ENCODE results near the gene GALNTL6.
A peak's percentile ranks its signal among the peaks of the same experiment; 100 is the strongest.

GALNTL6 gene

DNA sequence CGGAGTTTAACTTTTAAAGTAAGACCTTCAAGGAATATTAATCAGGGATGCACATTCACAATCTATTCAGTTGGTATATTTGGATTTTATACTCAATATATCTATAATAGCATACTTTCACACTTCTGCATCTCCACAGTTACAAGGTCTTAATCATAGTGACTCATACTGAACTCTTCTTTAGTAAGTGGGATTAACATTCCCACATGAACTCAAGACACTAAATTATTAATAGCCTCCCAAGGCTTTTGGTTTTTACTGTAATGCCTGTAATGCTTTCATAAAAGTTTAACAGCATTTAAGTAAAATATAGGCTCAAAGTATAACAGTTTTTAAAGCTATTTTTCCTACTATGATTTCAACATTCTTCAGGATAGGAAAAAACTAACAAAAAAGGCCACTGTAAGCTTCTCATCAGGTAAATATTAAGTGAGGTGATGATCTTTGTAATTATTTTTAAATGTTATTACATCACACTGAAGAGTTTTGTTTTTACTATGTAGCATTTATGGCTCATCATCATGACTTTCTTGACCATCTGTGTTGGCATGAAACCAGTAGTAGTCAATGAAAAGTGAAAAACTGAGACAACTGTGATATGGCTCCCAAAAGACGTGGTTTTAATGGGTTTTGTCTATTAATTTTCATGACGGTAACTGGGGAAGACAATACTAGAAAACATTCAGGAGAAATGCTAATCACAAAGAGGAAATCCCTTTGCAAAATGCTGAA, 1263.9 kb downstream of the GALNTL6 start:
- H2BK12ac ChIP-seq (ENCODE audit: low read length in 2 of 2) = no peak overlapping the region
- no peaks in the 10 kb centered on the region for H3K27me3 ChIP-seq (ENCODE audit: control insufficient read depth in 1 of 2, insufficient read depth in 1 of 2, low read length in 2 of 2)
- no peak overlapping the region for H3K9ac ChIP-seq (ENCODE audit: low read length)
- peak; percentile 46 for DNase-seq
- no peak overlapping the region for H4K91ac ChIP-seq (ENCODE audit: low read length)
- 87% methylated on average over 2 of the region's 3 CpGs for WGBS
- no peak overlapping the region for H4K8ac ChIP-seq (ENCODE audit: low read length)
- H3K4me2 ChIP-seq (ENCODE audit: low read length, poor library complexity, severe bottlenecking) = no peak overlapping the region
- H3K79me1 ChIP-seq (replicated peaks; ENCODE audit: low read length, poor library complexity, severe bottlenecking) = no peaks in the 10 kb centered on the region
- peak overlapping the region; percentile 97 for H3K27ac ChIP-seq (ENCODE audit: low read length, poor library complexity, severe bottlenecking)
- no peak overlapping the region for H3K4ac ChIP-seq (ENCODE audit: low read depth in 1 of 2, low read length in 2 of 2)
- no peak overlapping the region for H2AK5ac ChIP-seq (ENCODE audit: low read length, severe bottlenecking)
- H2BK5ac ChIP-seq (ENCODE audit: low read depth, low read length, poor library complexity, severe bottlenecking) = peak overlapping the region; percentile 82
- no peak overlapping the region for H3K23ac ChIP-seq (ENCODE audit: low read length in 2 of 2)
- H2BK15ac ChIP-seq (ENCODE audit: low read depth, poor library complexity, severe bottlenecking) = no peak overlapping the region
- no peak overlapping the region for H3K14ac ChIP-seq (ENCODE audit: low read length in 2 of 2)
- no peaks in the 10 kb centered on the region for H3K9me3 ChIP-seq (ENCODE audit: control insufficient read depth, low read length)
- H3K18ac ChIP-seq (ENCODE audit: low read depth in 1 of 2, low read length in 2 of 2) = no peak overlapping the region
- H3K4me1 ChIP-seq (ENCODE audit: control insufficient read depth, insufficient read depth, low read depth, low read length) = no peaks in the 10 kb centered on the region
- H2AFZ ChIP-seq (ENCODE audit: low read depth, low read length) = no peak overlapping the region
- H3K36me3 ChIP-seq (ENCODE audit: control insufficient read depth in 1 of 2, insufficient read depth in 2 of 2, low read depth in 1 of 2, low read length in 2 of 2) = no peaks in the 10 kb centered on the region
- H2BK120ac ChIP-seq (ENCODE audit: low read depth, low read length) = no peak overlapping the region
- H3K4me3 ChIP-seq (ENCODE audit: insufficient read depth in 1 of 2, low read depth in 1 of 2, low read length in 2 of 2) = no peak overlapping the region

DNA sequence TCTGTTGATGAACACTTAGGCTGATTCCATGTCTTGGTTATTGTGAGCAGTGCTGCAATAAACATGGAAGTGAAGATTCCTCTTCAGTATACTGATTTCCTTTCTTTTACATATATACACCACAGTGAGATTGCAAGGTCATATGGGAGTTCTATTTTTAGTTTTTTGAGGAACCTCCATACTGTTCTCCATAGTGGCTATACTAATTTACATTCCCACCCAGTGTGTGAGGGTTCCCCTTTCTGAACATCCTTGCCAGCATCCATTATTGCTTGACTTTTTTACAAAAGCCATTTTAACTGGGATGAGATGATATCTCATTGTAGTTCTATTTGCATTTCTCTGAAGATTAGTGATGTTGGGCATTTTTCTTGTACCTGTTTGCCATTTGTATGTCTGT, 1274.9 kb downstream of the GALNTL6 start:
- Histone ChIP-seq H3K9ac (ENCODE audit: low read length) (no peak overlapping the region), H3K4ac (ENCODE audit: low read depth in 1 of 2, low read length in 2 of 2) (no peak overlapping the region), H3K27me3 (ENCODE audit: control insufficient read depth in 1 of 2, insufficient read depth in 1 of 2, low read length in 2 of 2) (no peaks in the 10 kb centered on the region), H4K91ac (ENCODE audit: low read length) (no peak overlapping the region), H3K36me3 (ENCODE audit: control insufficient read depth in 1 of 2, insufficient read depth in 2 of 2, low read depth in 1 of 2, low read length in 2 of 2) (no peaks in the 10 kb centered on the region), H3K4me1 (ENCODE audit: control insufficient read depth, insufficient read depth, low read depth, low read length) (no peaks in the 10 kb centered on the region), H2BK5ac (ENCODE audit: low read depth, low read length, poor library complexity, severe bottlenecking) (no peak overlapping the region), H2AK5ac (ENCODE audit: low read length, severe bottlenecking) (no peak overlapping the region), H2BK15ac (ENCODE audit: low read depth, poor library complexity, severe bottlenecking) (no peak overlapping the region), H3K4me3 (ENCODE audit: insufficient read depth in 1 of 2, low read depth in 1 of 2, low read length in 2 of 2) (no peak overlapping the region), H2AFZ (ENCODE audit: low read depth, low read length) (no peak overlapping the region), H4K8ac (ENCODE audit: low read length) (no peak overlapping the region), H3K4me2 (ENCODE audit: low read length, poor library complexity, severe bottlenecking) (no peak overlapping the region), H3K18ac (ENCODE audit: low read depth in 1 of 2, low read length in 2 of 2) (no peak overlapping the region), H3K14ac (ENCODE audit: low read length in 2 of 2) (no peak overlapping the region), H3K79me1 (replicated peaks; ENCODE audit: low read length, poor library complexity, severe bottlenecking) (no peaks in the 10 kb centered on the region), H2BK120ac (ENCODE audit: low read depth, low read length) (no peak overlapping the region), H3K9me3 (ENCODE audit: control insufficient read depth, low read length) (peaks cover 11% of the 10 kb centered on the region), H2BK12ac (ENCODE audit: low read length in 2 of 2) (no peak overlapping the region), H3K27ac (ENCODE audit: low read length, poor library complexity, severe bottlenecking) (no peak overlapping the region), H3K23ac (ENCODE audit: low read length in 2 of 2) (no peak overlapping the region)
- no peak for DNase-seq
